SK-N-SH treated with all-trans-retinoic acid at 6 μM for 48 hours (cell line): ENCODE data around the gene UBXN11.

Experiments
- ATAC-seq: fragments of 200-7000 bp; cut with Tn5 transposase; 3 replicates; pipeline ENCODE4 v1.9.1; 2020; ENCODE audit warnings: mild to moderate bottlenecking, moderate library complexity
- BACH2 ChIP-seq: fragments of 250-450 bp; sonication (Bioruptor Pico); IDR thresholded peaks from 2 replicates; pipeline ENCODE4 v1.9.0; 2021; ENCODE audit warnings: mild to moderate bottlenecking, borderline replicate concordance
- CREB5 ChIP-seq: fragments of 250-450 bp; sonication (Bioruptor Pico); IDR thresholded peaks from 2 replicates; pipeline ENCODE4 v1.5.1; 2020; ENCODE audit warnings: low read depth, mild to moderate bottlenecking, moderate library complexity
- CSDC2 ChIP-seq: fragments of 250-450 bp; sonication (Bioruptor Pico); IDR thresholded peaks from 2 replicates; pipeline ENCODE4 v1.5.0; 2020; ENCODE audit warnings: mild to moderate bottlenecking, moderate library complexity
- CSRNP3 ChIP-seq: fragments of 250-450 bp; sonication (Bioruptor Pico); IDR thresholded peaks from 2 replicates; pipeline ENCODE4 v1.5.1; 2021; ENCODE audit warnings: mild to moderate bottlenecking, moderate library complexity
- ESRRG ChIP-seq: fragments of 250-450 bp; sonication (Bioruptor Pico); IDR thresholded peaks from 2 replicates; pipeline ENCODE4 v1.6.1; 2021; ENCODE audit warnings: mild to moderate bottlenecking
- GLIS3 ChIP-seq: fragments of 250-450 bp; sonication (Bioruptor Pico); IDR thresholded peaks from 2 replicates; pipeline ENCODE4 v1.5.0; 2020; ENCODE audit warnings: mild to moderate bottlenecking, moderate library complexity
- ISL1 ChIP-seq: fragments of 250-450 bp; sonication (Bioruptor Pico); IDR thresholded peaks from 2 replicates; pipeline ENCODE4 v2.1.2; 2022; ENCODE audit warnings: mild to moderate bottlenecking, moderate library complexity
- OSR1 ChIP-seq: fragments of 250-450 bp; sonication (Bioruptor Pico); IDR thresholded peaks from 2 replicates; pipeline ENCODE4 v1.8.0; 2022; ENCODE audit warnings: moderate library complexity, mild to moderate bottlenecking, inconsistent platforms
- PATZ1 ChIP-seq: fragments of 250-450 bp; sonication (Bioruptor Pico); IDR thresholded peaks from 2 replicates; pipeline ENCODE4 v1.8.0; 2020; ENCODE audit warnings: mild to moderate bottlenecking, moderate library complexity, borderline replicate concordance
- POU6F1 ChIP-seq: fragments of 250-450 bp; sonication (Bioruptor Pico); IDR thresholded peaks from 2 replicates; pipeline ENCODE4 v1.8.0; 2021; ENCODE audit warnings: low read depth, mild to moderate bottlenecking, moderate library complexity, borderline replicate concordance
- PPARA ChIP-seq: fragments of 250-450 bp; sonication (Bioruptor Pico); IDR thresholded peaks from 2 replicates; pipeline ENCODE4 v1.5.0; 2020; ENCODE audit warnings: mild to moderate bottlenecking, borderline replicate concordance
- RARB ChIP-seq: fragments of 250-450 bp; sonication (Bioruptor Pico); IDR thresholded peaks from 2 replicates; pipeline ENCODE4 v1.8.0; 2021; ENCODE audit warnings: mild to moderate bottlenecking, moderate library complexity
- SNAI2 ChIP-seq: fragments of 250-450 bp; sonication (Bioruptor Pico); IDR thresholded peaks from 2 replicates; pipeline ENCODE4 v1.5.0; 2020; ENCODE audit warnings: mild to moderate bottlenecking, moderate library complexity
- TCF4 ChIP-seq: fragments of 250-450 bp; sonication (Bioruptor Pico); IDR thresholded peaks from 2 replicates; pipeline ENCODE4 v1.8.0; 2021; ENCODE audit warnings: mild to moderate bottlenecking, moderate library complexity, borderline replicate concordance
- TOX ChIP-seq: fragments of 250-450 bp; sonication (Bioruptor Pico); IDR thresholded peaks from 2 replicates; pipeline ENCODE4 v1.8.0; 2021; ENCODE audit warnings: mild to moderate bottlenecking, moderate library complexity, borderline replicate concordance
- TSHZ2 ChIP-seq: fragments of 250-450 bp; sonication (Bioruptor Pico); IDR thresholded peaks from 2 replicates; pipeline ENCODE4 v1.5.0; 2020; ENCODE audit warnings: mild to moderate bottlenecking, moderate library complexity
- ZC3H10 ChIP-seq: fragments of 250-450 bp; sonication (Bioruptor Pico); IDR thresholded peaks from 2 replicates; pipeline ENCODE4 v1.5.1; 2021; ENCODE audit warnings: mild to moderate bottlenecking, moderate library complexity
- ZFP3 ChIP-seq: fragments of 250-450 bp; sonication (Bioruptor Pico); IDR thresholded peaks from 2 replicates; pipeline ENCODE4 v1.5.0; 2020; ENCODE audit warnings: mild to moderate bottlenecking, moderate library complexity
- ZFP30 ChIP-seq: fragments of 450-650 bp; formaldehyde crosslinking; IDR thresholded peaks from 2 replicates; pipeline ENCODE4 v1.5.0; 2022; ENCODE audit warnings: mild to moderate bottlenecking, moderate library complexity
- ZNF565 ChIP-seq: fragments of 450-650 bp; formaldehyde crosslinking; conservative IDR thresholded peaks from 2 replicates; pipeline ENCODE4 v1.5.0; 2020; ENCODE audit warnings: low read depth, mild to moderate bottlenecking, moderate library complexity
- ZNF70 ChIP-seq: fragments of 450-650 bp; formaldehyde crosslinking; IDR thresholded peaks from 2 replicates; pipeline ENCODE4 v1.5.0; 2020; ENCODE audit warnings: mild to moderate bottlenecking, moderate library complexity

Gene UBXN11

GRCh38 chr1:26257222-26257621 is 49.2 kb downstream of the UBXN11 start:
- ATAC-seq, result no peak

GRCh38 chr1:26254404-26254803 is 52.0 kb downstream of the UBXN11 start:
- peak; percentile 88 for ATAC-seq
- TF ChIP-seq ZFP3 (CRISPR knock-in tag) (no peak), SNAI2 (CRISPR knock-in tag) (no peak), ZC3H10 (no peak), RARB (CRISPR knock-in tag) (no peak), CREB5 (CRISPR knock-in tag) (no peak), ZNF70 (CRISPR knock-in tag) (no peak), PATZ1 (CRISPR knock-in tag) (no peak), ZNF565 (no peak), PPARA (CRISPR knock-in tag) (no peak), ESRRG (CRISPR knock-in tag) (no peak), GLIS3 (CRISPR knock-in tag) (no peak), ISL1 (CRISPR knock-in tag) (no peak), POU6F1 (CRISPR knock-in tag) (no peak)

More at GRCh38 chr1:26257222-26257621, 49.2 kb downstream of the UBXN11 start:
- TF ChIP-seq ZC3H10, result no peak
- TF ChIP-seq PPARA (CRISPR knock-in tag), result no peak
- no peak for TF ChIP-seq TOX (CRISPR knock-in tag)
- no peak for TF ChIP-seq POU6F1 (CRISPR knock-in tag)
- TF ChIP-seq CREB5 (CRISPR knock-in tag), result no peak
- no peak for TF ChIP-seq TSHZ2 (CRISPR knock-in tag)
- TF ChIP-seq ZFP3 (CRISPR knock-in tag), result no peak
- TF ChIP-seq SNAI2 (CRISPR knock-in tag), result no peak
- no peak for TF ChIP-seq OSR1 (CRISPR knock-in tag)
- TF ChIP-seq ZNF70 (CRISPR knock-in tag), result no peak
- TF ChIP-seq ZFP30 (CRISPR knock-in tag), result no peak
- no peak for TF ChIP-seq CSDC2 (CRISPR knock-in tag)
- no peak for TF ChIP-seq TCF4 (CRISPR knock-in tag)
- no peak for TF ChIP-seq CSRNP3 (CRISPR knock-in tag)
- TF ChIP-seq ZNF565, result no peak
- TF ChIP-seq BACH2, result no peak
- TF ChIP-seq RARB (CRISPR knock-in tag), result no peak
- no peak for TF ChIP-seq ISL1 (CRISPR knock-in tag)
- TF ChIP-seq, all 23 proteins: peak for 0
